Measurements from ENCODE around the gene AIFM2. TPM values are rescaled to one million over a fixed set of nuclear protein-coding genes. Genes with fewer than 3 reads are reported as not detected.
A peak's percentile ranks its signal among the peaks of the same experiment; 100 is the strongest.

Gene AIFM2
- total and polyA plus RNA-seq, 2 of the 13 experiments (the other 11 are each of a cell fraction or from before 2014, with no cell fraction given) = 20.3 to 29.5 TPM

DNA sequence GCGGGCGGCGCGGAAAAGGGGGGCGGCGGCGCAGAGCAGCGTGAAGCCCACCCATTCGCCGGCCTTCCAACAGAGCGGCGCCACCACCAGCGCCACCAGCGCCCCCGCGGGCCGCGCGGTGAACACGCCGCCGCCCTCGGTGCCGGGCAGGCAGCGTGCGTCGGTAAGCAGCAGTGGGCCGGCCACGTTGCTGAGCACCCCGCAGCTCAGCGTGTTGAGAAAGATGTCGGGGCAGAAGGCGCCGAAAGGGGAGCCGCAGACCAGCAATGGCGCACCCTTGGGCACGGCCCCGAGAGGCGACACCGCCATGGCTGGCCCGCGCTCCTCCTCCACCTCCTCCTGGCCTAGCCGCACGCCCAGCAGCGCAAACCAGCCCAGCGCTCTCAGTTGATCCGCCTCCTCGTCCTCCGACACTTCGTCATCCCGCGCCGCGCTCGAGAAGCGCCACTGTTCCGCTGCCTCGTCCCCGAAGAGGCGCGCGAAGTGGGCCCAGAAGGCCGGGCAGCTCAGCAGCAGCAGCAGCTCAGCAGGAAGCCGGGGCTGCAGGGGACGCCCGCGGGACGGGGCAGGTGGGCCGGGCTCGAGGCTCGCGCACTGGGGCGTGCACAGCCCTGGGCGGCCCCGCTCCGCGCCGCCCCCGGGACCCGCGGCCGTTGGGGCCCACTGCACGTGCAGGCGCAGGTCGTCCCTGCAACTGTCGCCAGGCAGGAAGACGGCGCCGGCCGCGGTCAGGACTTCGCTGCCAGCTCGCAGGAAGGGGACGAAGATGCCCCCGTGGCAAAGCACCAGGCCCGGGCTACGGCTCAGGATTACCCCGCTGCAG is 13.3 kb upstream of the AIFM2 start (continued):
- no peak for TF ChIP-seq MED8 (CRISPR knock-in tag; IDR thresholded peaks at IDR 0.05; ENCODE audit: insufficient replicate concordance)
- peak; percentile 55; the same call in 1 of the 2 replicates for TF ChIP-seq ZNF574 (CRISPR knock-in tag; IDR thresholded peaks at IDR 0.05)
- TF ChIP-seq ZNF562 (CRISPR knock-in tag; IDR thresholded peaks at IDR 0.05; ENCODE audit: borderline replicate concordance) = no peak; the same call in 1 of the 2 replicates
- TF ChIP-seq CHD4 (IDR thresholded peaks at IDR 0.05; ENCODE audit: borderline replicate concordance, low read length) = no peak
- TF ChIP-seq ZNF891 (CRISPR knock-in tag; IDR thresholded peaks at IDR 0.05) = no peak
- TF ChIP-seq CAMTA2 (CRISPR knock-in tag; IDR thresholded peaks at IDR 0.05; ENCODE audit: borderline replicate concordance) = no peak
- TF ChIP-seq ZNF350 (CRISPR knock-in tag; IDR thresholded peaks at IDR 0.05; ENCODE audit: borderline replicate concordance, low read depth) = no peak
- TF ChIP-seq NFIC (IDR thresholded peaks at IDR 0.05; ENCODE audit: low read length) = no peak
- TF ChIP-seq ZFY (CRISPR knock-in tag; IDR thresholded peaks at IDR 0.05) = peak; percentile 89
- TF ChIP-seq ZNF121 (CRISPR knock-in tag; IDR thresholded peaks at IDR 0.05) = no peak
- no peak for TF ChIP-seq ELF4 (CRISPR knock-in tag; IDR thresholded peaks at IDR 0.05; ENCODE audit: borderline replicate concordance)
- TF ChIP-seq FOXC1 (CRISPR knock-in tag; IDR thresholded peaks at IDR 0.05; ENCODE audit: borderline replicate concordance) = 0 out of 2 replicates have a peak, but pooled peaks have one; percentile 40
- TF ChIP-seq RBFOX2 (IDR thresholded peaks at IDR 0.05; ENCODE audit: low read depth, low read length) = peak; percentile 82
- TF ChIP-seq BATF2 (CRISPR knock-in tag; IDR thresholded peaks at IDR 0.05) = 0 out of 2 replicates have a peak, but pooled peaks have one; percentile 54
- TF ChIP-seq, protein P1, sequence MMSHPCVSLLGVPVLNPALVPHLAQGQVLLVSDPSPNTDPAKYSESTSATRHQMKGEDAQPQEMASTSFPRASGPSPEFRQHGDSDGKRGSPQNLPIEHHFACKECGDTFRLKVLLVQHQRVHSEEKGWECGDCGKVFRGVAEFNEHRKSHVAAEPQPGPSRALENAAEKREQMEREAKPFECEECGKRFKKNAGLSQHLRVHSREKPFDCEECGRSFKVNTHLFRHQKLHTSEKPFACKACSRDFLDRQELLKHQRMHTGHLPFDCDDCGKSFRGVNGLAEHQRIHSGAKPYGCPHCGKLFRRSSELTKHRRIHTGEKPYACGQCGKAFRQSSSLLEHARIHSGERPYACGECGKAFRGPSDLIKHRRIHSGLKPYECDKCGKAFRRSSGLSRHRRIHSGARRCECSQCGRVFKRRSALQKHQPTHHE (CRISPR knock-in tag; IDR thresholded peaks at IDR 0.05; ENCODE audit: borderline replicate concordance) = peak; percentile 93; the same call in 1 of the 2 replicates
- TF ChIP-seq, protein P2, sequence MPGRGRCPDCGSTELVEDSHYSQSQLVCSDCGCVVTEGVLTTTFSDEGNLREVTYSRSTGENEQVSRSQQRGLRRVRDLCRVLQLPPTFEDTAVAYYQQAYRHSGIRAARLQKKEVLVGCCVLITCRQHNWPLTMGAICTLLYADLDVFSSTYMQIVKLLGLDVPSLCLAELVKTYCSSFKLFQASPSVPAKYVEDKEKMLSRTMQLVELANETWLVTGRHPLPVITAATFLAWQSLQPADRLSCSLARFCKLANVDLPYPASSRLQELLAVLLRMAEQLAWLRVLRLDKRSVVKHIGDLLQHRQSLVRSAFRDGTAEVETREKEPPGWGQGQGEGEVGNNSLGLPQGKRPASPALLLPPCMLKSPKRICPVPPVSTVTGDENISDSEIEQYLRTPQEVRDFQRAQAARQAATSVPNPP (CRISPR knock-in tag; IDR thresholded peaks at IDR 0.05) = peak; percentile 80; the same call in 1 of the 2 replicates
- 0 out of 2 replicates have a peak, but pooled peaks have one; percentile 32 for TF ChIP-seq NFKBIZ (CRISPR knock-in tag; IDR thresholded peaks at IDR 0.05)
- TF ChIP-seq SP1 (IDR thresholded peaks at IDR 0.05) = no peak
- peak; percentile 49; the same call in 1 of the 2 replicates for TF ChIP-seq SP1 (CRISPR knock-in tag; IDR thresholded peaks at IDR 0.05)
- TF ChIP-seq ZNF563 (CRISPR knock-in tag; IDR thresholded peaks at IDR 0.05) = peak; percentile 56; the same call in 1 of the 2 replicates

All from HepG2 (cell line).